ENCODE measurements around the gene CCN5.

CCN5 gene

GRCh38 chr20:44716309-44717106 is 1.3 kb downstream of the CCN5 start:
- DNase-seq = no peak

- DNase-seq = no peak
Observed at GRCh38 chr20:44717986-44718385, 2.8 kb downstream of the CCN5 start.

GRCh38 chr20:44719841-44720240 is 4.7 kb downstream of the CCN5 start:
- no peak for DNase-seq

GRCh38 chr20:44720621-44720996 is 5.4 kb downstream of the CCN5 start:
- DNase-seq = no peak

- DNase-seq = no peak
Observed at GRCh38 chr20:44720997-44721784, 6.0 kb downstream of the CCN5 start.

- DNase-seq = no peak
Observed at GRCh38 chr20:44721785-44722054, 6.6 kb downstream of the CCN5 start.

GRCh38 chr20:44722990-44723389 is 7.8 kb downstream of the CCN5 start:
- DNase-seq = no peak

- DNase-seq = no peak
Observed at GRCh38 chr20:44723391-44723790, 8.2 kb downstream of the CCN5 start.

GRCh38 chr20:44723798-44724362 is 8.7 kb downstream of the CCN5 start:
- DNase-seq = no peak

GRCh38 chr20:44724423-44725091 is 9.4 kb downstream of the CCN5 start:
- DNase-seq = no peak

- DNase-seq = no peak
Observed at GRCh38 chr20:44725837-44726236, 10.7 kb downstream of the CCN5 start.

GRCh38 chr20:44727039-44727438 is 11.9 kb downstream of the CCN5 start:
- DNase-seq = no peak

GRCh38 chr20:44727651-44728050 is 12.5 kb downstream of the CCN5 start:
- no peak for DNase-seq

- DNase-seq = no peak
Observed at GRCh38 chr20:44728801-44729443, 13.8 kb downstream of the CCN5 start.

GRCh38 chr20:44730441-44730840 is 15.3 kb downstream of the CCN5 start:
- DNase-seq = no peak

- DNase-seq = no peak
Observed at GRCh38 chr20:44731657-44732056, 16.5 kb downstream of the CCN5 start.

GRCh38 chr20:44732327-44732726 is 17.2 kb downstream of the CCN5 start:
- no peak for DNase-seq

GRCh38 chr20:44733341-44734069 is 18.3 kb downstream of the CCN5 start:
- peak; percentile 39 for DNase-seq

GRCh38 chr20:44734938-44735337 is 19.8 kb downstream of the CCN5 start:
- DNase-seq = no peak

GRCh38 chr20:44735816-44736169 is 20.6 kb downstream of the CCN5 start:
- no peak for DNase-seq

- no peak for DNase-seq
Observed at GRCh38 chr20:44736170-44737021, 21.2 kb downstream of the CCN5 start.

- no peak for DNase-seq
Observed at GRCh38 chr20:44737116-44737515, 21.9 kb downstream of the CCN5 start.

Measured in activated gamma-delta T cell treated with Interleukin-2 at 50 U/mL for 16 hours (primary cell).